ENCODE results near the gene TRIM56. TPM values are rescaled to one million over a fixed set of nuclear protein-coding genes. Genes with fewer than 3 reads are reported as not detected.

TRIM56 gene
- total RNA-seq, 1 donor from 2014 or later, result 60.9 TPM

DNA sequence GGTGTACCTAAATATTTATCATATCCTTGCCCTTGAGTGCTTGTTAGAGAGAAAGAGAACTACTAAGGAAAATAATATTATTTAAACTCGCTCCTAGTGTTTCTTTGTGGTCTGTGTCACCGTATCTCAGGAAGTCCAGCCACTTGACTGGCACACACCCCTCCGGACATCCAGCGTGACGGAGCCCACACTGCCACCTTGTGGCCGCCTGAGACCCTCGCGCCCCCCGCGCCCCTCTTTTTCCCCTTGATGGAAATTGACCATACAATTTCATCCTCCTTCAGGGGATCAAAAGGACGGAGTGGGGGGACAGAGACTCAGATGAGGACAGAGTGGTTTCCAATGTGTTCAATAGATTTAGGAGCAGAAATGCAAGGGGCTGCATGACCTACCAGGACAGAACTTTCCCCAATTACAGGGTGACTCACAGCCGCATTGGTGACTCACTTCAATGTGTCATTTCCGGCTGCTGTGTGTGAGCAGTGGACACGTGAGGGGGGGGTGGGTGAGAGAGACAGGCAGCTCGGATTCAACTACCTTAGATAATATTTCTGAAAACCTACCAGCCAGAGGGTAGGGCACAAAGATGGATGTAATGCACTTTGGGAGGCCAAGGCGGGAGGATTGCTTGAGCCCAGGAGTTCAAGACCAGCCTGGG, 53.1 kb downstream of the TRIM56 start:
- intact Hi-C loops (cut with DNase I), result loop anchor here (5.0 kb wide), 1 partner anchor 41 kb away; no protein-coding TSS in a partner anchor
- no peak overlapping the region for H3K4me3 ChIP-seq
- DNase-seq (peak; percentile 84), ATAC-seq (peak; percentile 90)
- TF ChIP-seq, protein P1, sequence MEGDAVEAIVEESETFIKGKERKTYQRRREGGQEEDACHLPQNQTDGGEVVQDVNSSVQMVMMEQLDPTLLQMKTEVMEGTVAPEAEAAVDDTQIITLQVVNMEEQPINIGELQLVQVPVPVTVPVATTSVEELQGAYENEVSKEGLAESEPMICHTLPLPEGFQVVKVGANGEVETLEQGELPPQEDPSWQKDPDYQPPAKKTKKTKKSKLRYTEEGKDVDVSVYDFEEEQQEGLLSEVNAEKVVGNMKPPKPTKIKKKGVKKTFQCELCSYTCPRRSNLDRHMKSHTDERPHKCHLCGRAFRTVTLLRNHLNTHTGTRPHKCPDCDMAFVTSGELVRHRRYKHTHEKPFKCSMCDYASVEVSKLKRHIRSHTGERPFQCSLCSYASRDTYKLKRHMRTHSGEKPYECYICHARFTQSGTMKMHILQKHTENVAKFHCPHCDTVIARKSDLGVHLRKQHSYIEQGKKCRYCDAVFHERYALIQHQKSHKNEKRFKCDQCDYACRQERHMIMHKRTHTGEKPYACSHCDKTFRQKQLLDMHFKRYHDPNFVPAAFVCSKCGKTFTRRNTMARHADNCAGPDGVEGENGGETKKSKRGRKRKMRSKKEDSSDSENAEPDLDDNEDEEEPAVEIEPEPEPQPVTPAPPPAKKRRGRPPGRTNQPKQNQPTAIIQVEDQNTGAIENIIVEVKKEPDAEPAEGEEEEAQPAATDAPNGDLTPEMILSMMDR (IDR thresholded peaks at IDR 0.05), result peak; percentile 78
- H3K27ac ChIP-seq, result peak overlapping the region; percentile 55
- peaks cover 16% of the 10 kb centered on the region for H3K4me1 ChIP-seq
- H3K36me3 ChIP-seq, result no peaks in the 10 kb centered on the region
- no peaks in the 10 kb centered on the region for H3K9me3 ChIP-seq
- no peaks in the 10 kb centered on the region for H3K27me3 ChIP-seq

DNA sequence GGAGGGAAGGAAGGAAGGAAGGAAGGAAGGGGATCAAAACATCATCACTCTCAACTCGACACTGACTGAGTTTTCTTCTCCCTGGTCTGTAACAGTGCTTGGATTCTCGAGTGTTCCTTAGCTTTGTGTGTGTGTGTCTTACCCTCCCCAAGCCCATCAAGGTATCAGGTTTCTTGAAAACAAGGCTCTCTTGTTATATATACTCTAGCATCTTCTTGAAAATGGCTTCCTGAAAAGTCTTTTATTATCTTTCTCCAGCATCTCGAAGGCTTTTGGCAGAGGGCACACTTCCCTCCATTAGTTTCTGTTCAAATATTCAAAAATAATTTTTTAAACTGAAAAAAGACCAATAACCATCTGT, 55.0 kb downstream of the TRIM56 start:
- TF ChIP-seq, protein P1 (IDR thresholded peaks at IDR 0.05), result no peak
- Histone ChIP-seq H3K27ac (no peak overlapping the region), H3K9me3 (no peaks in the 10 kb centered on the region), H3K4me1 (peaks cover 16% of the 10 kb centered on the region), H3K36me3 (no peaks in the 10 kb centered on the region), H3K27me3 (no peaks in the 10 kb centered on the region), H3K4me3 (no peak overlapping the region)
- intact Hi-C loops (cut with DNase I), result loop anchor here (5.0 kb wide), 1 partner anchor 142 kb away; no protein-coding TSS in a partner anchor
- DNase-seq, result no peak
- no peak for ATAC-seq

DNA sequence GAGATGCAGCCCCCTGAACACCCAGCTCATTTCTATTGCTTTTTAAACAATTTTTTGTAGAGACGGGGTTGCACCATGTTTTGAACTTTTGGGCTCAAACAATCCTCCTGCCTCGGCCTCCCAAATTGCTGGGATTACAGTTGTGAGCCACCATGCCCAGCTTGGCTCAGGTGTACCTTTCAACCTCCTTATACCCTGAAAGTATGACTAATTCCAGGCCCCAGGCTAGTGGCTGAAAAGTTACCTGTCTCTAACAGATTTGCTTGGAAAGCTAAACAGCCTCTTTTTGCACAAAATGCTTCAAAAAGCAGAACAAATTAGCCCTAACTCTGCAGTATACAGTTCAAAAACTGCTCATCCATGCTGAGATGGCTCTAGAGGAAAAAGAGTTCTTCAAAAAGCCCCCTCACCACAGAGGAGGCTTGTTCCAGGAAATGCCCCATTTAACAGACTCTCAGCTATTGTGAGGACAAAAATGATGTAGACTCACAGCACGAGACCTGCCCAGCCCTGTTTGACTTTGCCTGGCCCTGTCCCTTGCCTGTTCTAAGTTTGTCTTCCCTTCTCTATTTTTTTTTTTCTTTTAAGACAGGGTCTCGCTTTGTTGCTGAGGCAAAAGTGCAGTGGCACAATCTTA, 55.6 kb downstream of the TRIM56 start:
- ATAC-seq (no peak), DNase-seq (no peak)
- Histone ChIP-seq H3K4me3 (no peak overlapping the region), H3K27me3 (no peaks in the 10 kb centered on the region), H3K4me1 (peaks cover 16% of the 10 kb centered on the region), H3K9me3 (no peaks in the 10 kb centered on the region), H3K27ac (no peak overlapping the region), H3K36me3 (no peaks in the 10 kb centered on the region)
- TF ChIP-seq, protein P1 (IDR thresholded peaks at IDR 0.05), result no peak
- intact Hi-C loops (cut with DNase I), result loop anchor here (5.0 kb wide), 1 partner anchor 141 kb away; no protein-coding TSS in a partner anchor

Other genes with a start within 250 kb of the TRIM56 start
- gene SLC12A9, start 232.8 kb upstream of the TRIM56 start, total RNA-seq, result 39.2 TPM
- 65.3 TPM for gene TRIP6, start 218.1 kb upstream of the TRIM56 start, total RNA-seq
- 105 TPM for gene SRRT, start 210.4 kb upstream of the TRIM56 start, total RNA-seq
- 3.1 TPM for gene UFSP1, start 195.8 kb upstream of the TRIM56 start, total RNA-seq
- gene ACHE, start 189.6 kb upstream of the TRIM56 start, total RNA-seq, result 2.9 TPM
- 2.7 TPM for gene MUC3A, start 135.9 kb upstream of the TRIM56 start, total RNA-seq
- not detected for gene MUC12, start 115.9 kb upstream of the TRIM56 start, total RNA-seq
- gene MUC17, start 65.4 kb upstream of the TRIM56 start, total RNA-seq, result not detected
- gene SERPINE1, start 41.6 kb downstream of the TRIM56 start, total RNA-seq, result 13.7 TPM
- gene AP1S1, start 69.0 kb downstream of the TRIM56 start, total RNA-seq, result 24.0 TPM
- not detected for gene VGF, start 80.1 kb downstream of the TRIM56 start, total RNA-seq
- not detected for gene NAT16, start 94.8 kb downstream of the TRIM56 start, total RNA-seq
- not detected for gene MOGAT3, start 115.6 kb downstream of the TRIM56 start, total RNA-seq
- 82.1 TPM for gene PLOD3, start 132.1 kb downstream of the TRIM56 start, total RNA-seq
- gene ZNHIT1, start 132.7 kb downstream of the TRIM56 start, total RNA-seq, result 51.9 TPM
- 17.7 TPM for gene CLDN15, start 152.3 kb downstream of the TRIM56 start, total RNA-seq
- 147 TPM for gene FIS1, start 159.6 kb downstream of the TRIM56 start, total RNA-seq
- 16.2 TPM for gene IFT22, start 236.3 kb downstream of the TRIM56 start, total RNA-seq

All from upper lobe of right lung (tissue), 1 donor.